Right hindlimb (tissue), 1 donor: ENCODE results near the gene JMJD4.
A peak's percentile ranks its signal among the peaks of the same experiment; 100 is the strongest.

ENCODE experiments used
- DNase-seq: peaks from one replicate; pipeline ENCODE4 v3.0.0-alpha.2; 2018

JMJD4 gene

GRCh38 chr1:227734856-227735538 is at the start of gene JMJD4, which contains the start of gene SNAP47:
Gene JMJD4, minus strand, starts transcription at chr1:227735302. Its CDS starts 29 bp downstream, at chr1:227735273.
Gene SNAP47, plus strand, starts transcription at chr1:227735435. Its CDS starts 12,302 bp downstream, at chr1:227747737.
- DNase-seq, result peak; percentile 94

GRCh38 chr1:227782226-227782625 is 47.1 kb upstream of the JMJD4 start:
- no peak for DNase-seq

GRCh38 chr1:227781314-227781930 is 46.3 kb upstream of the JMJD4 start:
- no peak for DNase-seq

GRCh38 chr1:227780101-227781044 is 45.3 kb upstream of the JMJD4 start:
- DNase-seq, result peak; percentile 9

GRCh38 chr1:227779685-227780084 is 44.6 kb upstream of the JMJD4 start:
- peak; percentile 10 for DNase-seq

GRCh38 chr1:227779021-227779441 is 43.9 kb upstream of the JMJD4 start:
- DNase-seq, result peak; percentile 19

GRCh38 chr1:227778401-227778947 is 43.4 kb upstream of the JMJD4 start:
- peak; percentile 42 for DNase-seq

GRCh38 chr1:227777646-227778045 is 42.5 kb upstream of the JMJD4 start:
- DNase-seq, result no peak

- no peak for DNase-seq
These were observed 42.1 kb upstream of the JMJD4 start for GRCh38 chr1:227777156-227777555.

GRCh38 chr1:227776331-227776771 is 41.2 kb upstream of the JMJD4 start:
- DNase-seq, result peak; percentile 57

GRCh38 chr1:227775841-227776240 is 40.7 kb upstream of the JMJD4 start:
- no peak for DNase-seq

GRCh38 chr1:227774821-227775661 is 39.9 kb upstream of the JMJD4 start:
- peak; percentile 76 for DNase-seq

GRCh38 chr1:227774051-227774731 is 39.1 kb upstream of the JMJD4 start:
- no peak for DNase-seq

- DNase-seq, result no peak
These were observed 38.5 kb upstream of the JMJD4 start for GRCh38 chr1:227773558-227773957.

GRCh38 chr1:227771771-227772170 is 36.7 kb upstream of the JMJD4 start:
- DNase-seq, result no peak

- no peak for DNase-seq
These were observed 36.2 kb upstream of the JMJD4 start for GRCh38 chr1:227771326-227771725.

GRCh38 chr1:227770812-227771211 is 35.7 kb upstream of the JMJD4 start:
- no peak for DNase-seq

GRCh38 chr1:227769936-227770494 is 34.9 kb upstream of the JMJD4 start:
- no peak for DNase-seq

GRCh38 chr1:227769047-227769935 is 34.2 kb upstream of the JMJD4 start:
- no peak for DNase-seq

GRCh38 chr1:227768640-227769039 is 33.5 kb upstream of the JMJD4 start:
- no peak for DNase-seq
